ENCODE results near the gene LETM1.
A peak's percentile ranks its signal among the peaks of the same experiment; 100 is the strongest.

LETM1 gene

GRCh38 chr4:1792158-1792831 lies 63.7 kb downstream of the LETM1 start:
- peak overlapping the region; percentile 49 for H3K4me3 ChIP-seq (ENCODE audit: low read length)
- no peak overlapping the region for H3K9ac ChIP-seq (ENCODE audit: low read depth, low read length)
- 33% methylated on average over 29 of the region's 29 CpGs for WGBS
- peak overlapping the region; percentile 64; the same call in 1 of the 2 replicates for H3K27ac ChIP-seq (ENCODE audit: low read depth, low read length)
- no peaks in the 10 kb centered on the region for H3K36me3 ChIP-seq (ENCODE audit: insufficient read depth, low read length)
- H3K4me1 ChIP-seq (ENCODE audit: insufficient read depth, low read length), result peaks cover 2% of the 10 kb centered on the region; the same call in 1 of the 2 replicates
- no peaks in the 10 kb centered on the region for H3K9me3 ChIP-seq (ENCODE audit: insufficient read depth, low read depth, low read length)
- H3K27me3 ChIP-seq (ENCODE audit: insufficient read depth, low read length), result peaks cover 53% of the 10 kb centered on the region

GRCh38 chr4:1790005-1790404 lies 66.0 kb downstream of the LETM1 start:
- 88% methylated on average over 10 of the region's 10 CpGs for WGBS
- Histone ChIP-seq H3K4me3 (ENCODE audit: low read length) (no peak overlapping the region), H3K4me1 (ENCODE audit: insufficient read depth, low read length) (peaks cover 2% of the 10 kb centered on the region; the same call in 1 of the 2 replicates), H3K27me3 (ENCODE audit: insufficient read depth, low read length) (peaks cover 41% of the 10 kb centered on the region), H3K9me3 (ENCODE audit: insufficient read depth, low read depth, low read length) (no peaks in the 10 kb centered on the region), H3K9ac (ENCODE audit: low read depth, low read length) (no peak overlapping the region), H3K27ac (ENCODE audit: low read depth, low read length) (no peak overlapping the region), H3K36me3 (ENCODE audit: insufficient read depth, low read length) (no peaks in the 10 kb centered on the region)

GRCh38 chr4:1789552-1789951 lies 66.4 kb downstream of the LETM1 start:
- H3K9me3 ChIP-seq (ENCODE audit: insufficient read depth, low read depth, low read length), result no peaks in the 10 kb centered on the region
- H3K4me1 ChIP-seq (ENCODE audit: insufficient read depth, low read length), result peaks cover 2% of the 10 kb centered on the region; the same call in 1 of the 2 replicates
- H3K27me3 ChIP-seq (ENCODE audit: insufficient read depth, low read length), result peaks cover 37% of the 10 kb centered on the region
- H3K9ac ChIP-seq (ENCODE audit: low read depth, low read length), result no peak overlapping the region
- 89% methylated on average over 21 of the region's 21 CpGs for WGBS
- no peaks in the 10 kb centered on the region for H3K36me3 ChIP-seq (ENCODE audit: insufficient read depth, low read length)
- H3K27ac ChIP-seq (ENCODE audit: low read depth, low read length), result no peak overlapping the region
- no peak overlapping the region for H3K4me3 ChIP-seq (ENCODE audit: low read length)

GRCh38 chr4:1788254-1788973 lies 67.5 kb downstream of the LETM1 start:
- no peak overlapping the region for H3K27ac ChIP-seq (ENCODE audit: low read depth, low read length)
- no peaks in the 10 kb centered on the region for H3K36me3 ChIP-seq (ENCODE audit: insufficient read depth, low read length)
- peaks cover 2% of the 10 kb centered on the region; the same call in 1 of the 2 replicates for H3K4me1 ChIP-seq (ENCODE audit: insufficient read depth, low read length)
- peaks cover 27% of the 10 kb centered on the region for H3K27me3 ChIP-seq (ENCODE audit: insufficient read depth, low read length)
- H3K9me3 ChIP-seq (ENCODE audit: insufficient read depth, low read depth, low read length), result no peaks in the 10 kb centered on the region
- no peak overlapping the region for H3K4me3 ChIP-seq (ENCODE audit: low read length)
- 68% methylated on average over 11 of the region's 13 CpGs for WGBS
- no peak overlapping the region for H3K9ac ChIP-seq (ENCODE audit: low read depth, low read length)

GRCh38 chr4:1787411-1788077 lies 68.4 kb downstream of the LETM1 start:
- H3K4me3 ChIP-seq (ENCODE audit: low read length), result no peak overlapping the region
- 74% methylated on average over 24 of the region's 25 CpGs for WGBS
- no peaks in the 10 kb centered on the region for H3K36me3 ChIP-seq (ENCODE audit: insufficient read depth, low read length)
- H3K9me3 ChIP-seq (ENCODE audit: insufficient read depth, low read depth, low read length), result no peaks in the 10 kb centered on the region
- no peak overlapping the region for H3K9ac ChIP-seq (ENCODE audit: low read depth, low read length)
- no peak overlapping the region for H3K27ac ChIP-seq (ENCODE audit: low read depth, low read length)
- peaks cover 2% of the 10 kb centered on the region; the same call in 1 of the 2 replicates for H3K4me1 ChIP-seq (ENCODE audit: insufficient read depth, low read length)
- H3K27me3 ChIP-seq (ENCODE audit: insufficient read depth, low read length), result peaks cover 23% of the 10 kb centered on the region

GRCh38 chr4:1786544-1787362 lies 69.2 kb downstream of the LETM1 start:
- no peaks in the 10 kb centered on the region for H3K36me3 ChIP-seq (ENCODE audit: insufficient read depth, low read length)
- no peaks in the 10 kb centered on the region for H3K9me3 ChIP-seq (ENCODE audit: insufficient read depth, low read depth, low read length)
- H3K4me1 ChIP-seq (ENCODE audit: insufficient read depth, low read length), result no peaks in the 10 kb centered on the region; the same call in 1 of the 2 replicates
- H3K27ac ChIP-seq (ENCODE audit: low read depth, low read length), result no peak overlapping the region
- H3K9ac ChIP-seq (ENCODE audit: low read depth, low read length), result no peak overlapping the region
- WGBS, result 91% methylated on average over 34 of the region's 34 CpGs
- no peak overlapping the region for H3K4me3 ChIP-seq (ENCODE audit: low read length)
- H3K27me3 ChIP-seq (ENCODE audit: insufficient read depth, low read length), result peaks cover 16% of the 10 kb centered on the region

- H3K4me1 ChIP-seq (ENCODE audit: insufficient read depth, low read length), result no peaks in the 10 kb centered on the region; the same call in 1 of the 2 replicates
- no peaks in the 10 kb centered on the region for H3K9me3 ChIP-seq (ENCODE audit: insufficient read depth, low read depth, low read length)
- H3K9ac ChIP-seq (ENCODE audit: low read depth, low read length), result no peak overlapping the region
- H3K27ac ChIP-seq (ENCODE audit: low read depth, low read length), result no peak overlapping the region
- peaks cover 5% of the 10 kb centered on the region; the same call in 1 of the 2 replicates for H3K27me3 ChIP-seq (ENCODE audit: insufficient read depth, low read length)
- WGBS, result 93% methylated on average over 11 of the region's 11 CpGs
- H3K4me3 ChIP-seq (ENCODE audit: low read length), result no peak overlapping the region
- no peaks in the 10 kb centered on the region for H3K36me3 ChIP-seq (ENCODE audit: insufficient read depth, low read length)
These were observed 70.4 kb downstream of the LETM1 start for GRCh38 chr4:1785592-1785991.

GRCh38 chr4:1784789-1785591 lies 71.0 kb downstream of the LETM1 start:
- H3K4me3 ChIP-seq (ENCODE audit: low read length), result no peak overlapping the region
- no peaks in the 10 kb centered on the region; the same call in 1 of the 2 replicates for H3K4me1 ChIP-seq (ENCODE audit: insufficient read depth, low read length)
- no peaks in the 10 kb centered on the region for H3K36me3 ChIP-seq (ENCODE audit: insufficient read depth, low read length)
- H3K27me3 ChIP-seq (ENCODE audit: insufficient read depth, low read length), result no peaks in the 10 kb centered on the region
- no peaks in the 10 kb centered on the region for H3K9me3 ChIP-seq (ENCODE audit: insufficient read depth, low read depth, low read length)
- no peak overlapping the region for H3K9ac ChIP-seq (ENCODE audit: low read depth, low read length)
- 87% methylated on average over 17 of the region's 17 CpGs for WGBS
- H3K27ac ChIP-seq (ENCODE audit: low read depth, low read length), result no peak overlapping the region

- Histone ChIP-seq H3K27me3 (ENCODE audit: insufficient read depth, low read length) (no peaks in the 10 kb centered on the region), H3K36me3 (ENCODE audit: insufficient read depth, low read length) (no peaks in the 10 kb centered on the region), H3K4me1 (ENCODE audit: insufficient read depth, low read length) (no peaks in the 10 kb centered on the region; the same call in 1 of the 2 replicates), H3K9me3 (ENCODE audit: insufficient read depth, low read depth, low read length) (no peaks in the 10 kb centered on the region), H3K9ac (ENCODE audit: low read depth, low read length) (no peak overlapping the region), H3K27ac (ENCODE audit: low read depth, low read length) (no peak overlapping the region), H3K4me3 (ENCODE audit: low read length) (no peak overlapping the region)
- WGBS, result 91% methylated on average over 10 of the region's 10 CpGs
These were observed 71.6 kb downstream of the LETM1 start for GRCh38 chr4:1784395-1784788.

- WGBS, result 89% methylated on average over 12 of the region's 12 CpGs
- Histone ChIP-seq H3K36me3 (ENCODE audit: insufficient read depth, low read length) (no peaks in the 10 kb centered on the region), H3K9me3 (ENCODE audit: insufficient read depth, low read depth, low read length) (no peaks in the 10 kb centered on the region), H3K9ac (ENCODE audit: low read depth, low read length) (no peak overlapping the region), H3K4me3 (ENCODE audit: low read length) (no peak overlapping the region), H3K4me1 (ENCODE audit: insufficient read depth, low read length) (peaks cover under 1% of the 10 kb centered on the region; the same call in 1 of the 2 replicates), H3K27ac (ENCODE audit: low read depth, low read length) (no peak overlapping the region), H3K27me3 (ENCODE audit: insufficient read depth, low read length) (no peaks in the 10 kb centered on the region)
These were observed 72.0 kb downstream of the LETM1 start for GRCh38 chr4:1783970-1784369.

All from HUES64 (cell line).